PC-3 (cell line): ENCODE data around the gene RAB31. TPM values are rescaled to one million over a fixed set of nuclear protein-coding genes. Genes with fewer than 3 reads are reported as not detected.

Experiments
- ATAC-seq: fragments of 200-7000 bp; cut with Tn5 transposase; 2 replicates; pipeline ENCODE4 v1.9.1; 2020; ENCODE audit warnings: mild to moderate bottlenecking, moderate library complexity
- BruUV-seq: library from RNA; stranded (reverse); fragments of 400-500 nt; replicated peaks from 2 replicates; lab custom pipeline; 2021; lab: Mats Ljungman, UMichigan
- CTCF ChIA-PET: fragments of 300-600 bp; sonication (Branson Sonifier 250); formaldehyde crosslinking; loops from one replicate; lab custom pipeline; 2022; ENCODE audit warnings: antibody characterized with exemption; lab: Charles Lee
- POLR2A ChIA-PET: fragments of 300-600 bp; sonication (Branson Sonifier 250); formaldehyde crosslinking; loops from one replicate; lab custom pipeline; 2022; ENCODE audit warnings: antibody characterized with exemption; ENCODE audit not compliant: unreplicated experiment; lab: Charles Lee
- DNase-seq: peaks from one replicate; pipeline ENCODE4 v3.0.0-alpha.2; 2015
- H2AFZ ChIP-seq: fragments of 300-600 bp; sonication (generic); 2 replicates; pipeline ENCODE4 v1.6.0; 2016; ENCODE audit warnings: antibody characterized with exemption, low read length
- H3F3A ChIP-seq: fragments of 300-600 bp; sonication (generic); one replicate; pipeline ENCODE4 v1.6.0; 2017; ENCODE audit warnings: antibody characterized with exemption, low read length, control low read depth, mild to moderate bottlenecking; ENCODE audit not compliant: unreplicated experiment
- H3K27ac ChIP-seq: fragments of 300-600 bp; sonication (generic); 2 replicates; pipeline ENCODE4 v1.5.1; 2016; ENCODE audit warnings: mild to moderate bottlenecking, low read length
- H3K27me3 ChIP-seq: fragments of 300-600 bp; sonication (generic); 2 replicates; pipeline ENCODE4 v1.6.1; 2016; ENCODE audit warnings: low read length, mixed read lengths
- H3K36me3 ChIP-seq: fragments of 300-600 bp; sonication (generic); 2 replicates; pipeline ENCODE4 v1.6.1; 2016; ENCODE audit warnings: low read depth, mixed run types, low read length, mixed read lengths
- H3K4me1 ChIP-seq: fragments of 300-600 bp; sonication (generic); 2 replicates; pipeline ENCODE4 v1.5.1; 2016; ENCODE audit warnings: low read length; ENCODE audit not compliant: insufficient read depth
- H3K4me2 ChIP-seq: fragments of 300-600 bp; sonication (generic); 2 replicates; pipeline ENCODE4 v1.6.0; 2016; ENCODE audit warnings: low read length
- H3K4me3 ChIP-seq: fragments of 300-600 bp; sonication (generic); 2 replicates; pipeline ENCODE4 v1.5.1; 2016; ENCODE audit warnings: mild to moderate bottlenecking, low read length, mixed read lengths
- H3K79me2 ChIP-seq: fragments of 300-600 bp; sonication (generic); 2 replicates; pipeline ENCODE4 v1.6.1; 2017; ENCODE audit warnings: low read length, mixed read lengths
- H3K9ac ChIP-seq: fragments of 300-600 bp; sonication (generic); 2 replicates; pipeline ENCODE4 v1.6.0; 2016; ENCODE audit warnings: mild to moderate bottlenecking, low read length
- H3K9me2 ChIP-seq: fragments of 300-600 bp; sonication (generic); replicated peaks from 2 replicates; pipeline ENCODE4 v1.6.1; 2016; ENCODE audit warnings: mixed run types, low read length, mixed read lengths
- H3K9me3 ChIP-seq: fragments of 300-600 bp; sonication (generic); 2 replicates; pipeline ENCODE4 v1.6.1; 2016; ENCODE audit warnings: low read length, mixed read lengths
- H4K20me1 ChIP-seq: fragments of 300-600 bp; sonication (generic); 2 replicates; pipeline ENCODE4 v1.6.1; 2016; ENCODE audit warnings: low read length, mixed read lengths
- CTCF ChIP-seq: fragments of 300-600 bp; sonication (generic); conservative IDR thresholded peaks from 2 replicates; pipeline ENCODE4 v1.5.1; 2017; ENCODE audit warnings: antibody characterized with exemption, low read depth, mild to moderate bottlenecking, low read length
- EZH2 ChIP-seq: fragments of 300-600 bp; sonication (generic); IDR thresholded peaks from one replicate; pipeline ENCODE4 v1.6.1; 2017; ENCODE audit warnings: antibody characterized with exemption, mild to moderate bottlenecking, low read length; ENCODE audit not compliant: unreplicated experiment
- EZH2phosphoT487 ChIP-seq: fragments of 300-600 bp; sonication (generic); IDR thresholded peaks from 2 replicates; pipeline ENCODE4 v1.6.1; 2018; ENCODE audit warnings: mild to moderate bottlenecking, antibody characterized with exemption, low read length, borderline replicate concordance
- intact Hi-C: fragments of 100-400 bp; cut with micrococcal nuclease; formaldehyde crosslinking; loops from 2 replicates; pipeline ENCODE4 v1.9.0; 2023
- total RNA-seq: library from RNA; depleted of rRNA; stranded (reverse); fragments of >200 nt; gene quantifications from 2 replicates; pipeline ENCODE4 v1.2.3, GENCODE V29; 2014

Gene RAB31
- total RNA-seq, 1 experiment from 2014 or later, result 3.8 TPM

DNA sequence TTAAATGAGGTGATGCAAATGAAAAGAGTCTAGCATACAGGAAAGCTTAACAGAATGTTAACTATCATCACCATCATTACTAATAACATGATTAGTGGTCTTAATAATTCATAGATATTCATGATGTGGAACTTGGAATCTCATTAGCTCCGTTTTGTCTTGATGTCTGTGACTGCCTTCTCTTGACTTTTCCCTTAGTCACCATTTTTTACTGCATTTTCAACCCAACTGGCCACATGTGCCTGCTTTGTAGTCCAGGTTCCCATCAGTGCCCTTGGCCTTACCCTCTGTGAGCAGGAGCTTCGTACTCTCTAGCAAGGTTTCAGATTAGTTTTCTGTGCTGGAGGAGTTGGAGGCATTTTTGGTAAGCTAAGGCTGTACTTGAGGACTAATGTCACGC, 47.0 kb downstream of the RAB31 start:
- DNase-seq (no peak), ATAC-seq (no peak)
- BruUV-seq, result no TSS peak
- no peaks in the 10 kb centered on the region for H3K27me3 ChIP-seq
- POLR2A ChIA-PET, result no interaction called here
- H2AFZ ChIP-seq, result no peak overlapping the region
- H3K9me2 ChIP-seq, result no peaks in the 10 kb centered on the region
- H3K36me3 ChIP-seq, result no peaks in the 10 kb centered on the region
- H3K4me1 ChIP-seq, result no peaks in the 10 kb centered on the region
- H3K4me3 ChIP-seq, result no peak overlapping the region
- H3K9me3 ChIP-seq, result no peaks in the 10 kb centered on the region
- H3K27ac ChIP-seq, result no peak overlapping the region
- no peaks in the 10 kb centered on the region for H3F3A ChIP-seq
- TF ChIP-seq EZH2 (no peak), CTCF (no peak), EZH2phosphoT487 (no peak)
- H3K4me2 ChIP-seq, result no peak overlapping the region
- H4K20me1 ChIP-seq, result no peaks in the 10 kb centered on the region
- no peak overlapping the region for H3K9ac ChIP-seq
- CTCF ChIA-PET, result no interaction called here
- intact Hi-C loops, result no loop called here
- H3K79me2 ChIP-seq, result no peaks in the 10 kb centered on the region

GRCh38 chr18:9755615-9756014, 47.5 kb downstream of the RAB31 start:
- CTCF ChIA-PET, result no interaction called here
- Histone ChIP-seq H3K27ac (no peak overlapping the region), H3K4me2 (no peak overlapping the region), H3K27me3 (no peaks in the 10 kb centered on the region), H3K9ac (no peak overlapping the region), H3K4me1 (no peaks in the 10 kb centered on the region), H3F3A (no peaks in the 10 kb centered on the region), H3K9me3 (no peaks in the 10 kb centered on the region), H3K79me2 (no peaks in the 10 kb centered on the region), H3K36me3 (no peaks in the 10 kb centered on the region), H3K4me3 (no peak overlapping the region), H2AFZ (no peak overlapping the region), H4K20me1 (no peaks in the 10 kb centered on the region), H3K9me2 (no peaks in the 10 kb centered on the region)
- ATAC-seq (no peak), DNase-seq (no peak)
- intact Hi-C loops, result no loop called here
- POLR2A ChIA-PET, result no interaction called here
- no TSS peak for BruUV-seq
- no peak for TF ChIP-seq EZH2
- no peak for TF ChIP-seq EZH2phosphoT487
- no peak for TF ChIP-seq CTCF

DNA sequence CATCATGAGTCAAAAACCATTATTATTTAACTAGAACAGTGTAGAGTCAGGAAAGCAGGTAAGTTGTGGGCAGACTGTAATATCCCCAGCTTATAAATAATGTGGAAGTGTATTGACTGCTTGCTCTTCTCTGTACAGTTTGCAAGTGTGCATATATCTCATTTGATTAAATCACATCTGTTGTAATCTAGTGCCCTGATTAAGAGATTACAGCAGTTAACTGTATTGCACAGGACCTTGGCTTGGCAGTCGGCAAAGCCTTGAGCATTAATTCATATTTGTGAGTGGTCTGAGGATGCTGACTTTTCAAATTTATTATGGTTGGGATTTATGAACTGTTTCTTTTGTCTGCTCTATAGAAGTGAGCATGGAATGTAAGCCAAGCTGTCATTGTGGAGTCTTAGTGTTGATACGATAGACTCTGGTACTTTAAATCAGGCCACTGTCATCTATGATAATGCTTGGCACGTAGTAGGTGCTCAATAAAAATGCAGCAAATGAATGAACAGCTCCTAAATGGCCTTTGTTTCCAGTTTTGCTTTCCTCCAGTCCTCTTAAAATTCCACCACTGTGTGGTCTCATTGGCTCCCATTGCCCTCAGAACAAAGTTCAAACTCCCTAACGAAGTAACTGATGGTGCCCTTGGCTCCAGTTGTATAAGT, 48.3 kb downstream of the RAB31 start:
- DNase-seq (no peak), ATAC-seq (no peak)
- H3K27ac ChIP-seq, result no peak overlapping the region
- H3K36me3 ChIP-seq, result no peaks in the 10 kb centered on the region
- CTCF ChIA-PET, result no interaction called here
- no peak overlapping the region for H3K4me3 ChIP-seq
- no peaks in the 10 kb centered on the region for H3F3A ChIP-seq
- no peak overlapping the region for H3K9ac ChIP-seq
- no peaks in the 10 kb centered on the region for H3K9me2 ChIP-seq
- H3K27me3 ChIP-seq, result no peaks in the 10 kb centered on the region
- no peak overlapping the region for H3K4me2 ChIP-seq
- H3K4me1 ChIP-seq, result no peaks in the 10 kb centered on the region
- POLR2A ChIA-PET, result no interaction called here
- no peaks in the 10 kb centered on the region for H3K9me3 ChIP-seq
- no TSS peak for BruUV-seq
- no peaks in the 10 kb centered on the region for H4K20me1 ChIP-seq
- H3K79me2 ChIP-seq, result no peaks in the 10 kb centered on the region
- no peak overlapping the region for H2AFZ ChIP-seq
- TF ChIP-seq EZH2 (no peak), CTCF (no peak), EZH2phosphoT487 (no peak)
- intact Hi-C loops, result no loop called here
